ENCODE measurements around the gene PCSK5.

GRCh38 chr9:76090330-76090729 is 199.9 kb downstream of the PCSK5 start:
- TF ChIP-seq CTCF (IDR thresholded peaks at IDR 0.05), result no peak
- TF ChIP-seq POLR2A (IDR thresholded peaks at IDR 0.05), result no peak

Data from adrenal gland (tissue), 5 donors.